ENCODE data around the gene RSL1D1.

RSL1D1 gene

DNA sequence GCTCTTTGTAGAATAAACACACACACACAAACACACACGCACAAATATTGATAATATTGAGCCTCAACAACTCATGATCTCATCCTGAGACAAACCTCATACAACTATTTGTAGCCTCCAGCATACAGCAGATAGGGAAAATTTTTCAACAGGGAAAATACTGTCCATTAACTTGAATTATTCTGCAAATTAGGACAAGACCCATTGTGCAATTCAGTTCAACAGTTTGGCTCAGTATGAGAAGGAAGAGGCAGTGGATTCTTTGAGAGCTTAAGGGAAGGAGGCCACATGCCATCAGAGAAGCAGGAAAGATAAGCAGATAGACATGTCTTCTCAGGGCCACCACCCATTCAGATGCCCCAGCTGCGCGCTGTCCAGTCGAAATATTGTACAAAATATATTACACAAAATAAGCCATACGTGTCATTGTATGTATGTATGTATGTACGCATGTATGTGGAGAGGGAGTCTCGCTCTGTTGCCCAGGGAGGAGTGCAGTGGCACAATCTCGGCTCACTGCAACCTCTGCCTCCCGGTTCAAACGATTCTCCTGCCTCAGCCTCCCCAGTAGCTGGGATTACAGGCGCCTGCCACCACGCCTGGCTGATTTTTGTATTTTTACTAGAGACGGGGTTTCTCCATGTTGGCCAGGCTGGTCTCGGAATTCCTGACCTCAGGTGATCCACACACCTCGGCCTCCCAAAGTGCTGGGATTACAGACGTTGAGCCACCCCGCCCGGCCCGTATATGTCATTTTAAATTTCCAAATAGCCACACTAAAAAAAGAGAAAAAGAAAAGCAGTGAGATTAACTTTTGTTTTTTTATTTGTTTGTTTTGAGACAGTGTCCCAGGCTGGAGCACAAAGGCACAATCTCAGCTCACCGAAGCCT lies 56.1 kb downstream of the RSL1D1 start:
- Histone ChIP-seq H3K36me3 (ENCODE audit: insufficient read depth, low read length) (peaks cover 38% of the 10 kb centered on the region), H3K27ac (ENCODE audit: low read length) (peak overlapping the region; percentile 82), H3K4me2 (ENCODE audit: insufficient read depth, low read length) (peak overlapping the region; percentile 81), H3K27me3 (ENCODE audit: insufficient read depth, low read length, poor library complexity) (no peaks in the 10 kb centered on the region), H2AFZ (ENCODE audit: low read depth, low read length) (no peak overlapping the region), H4K20me1 (ENCODE audit: insufficient read depth, low read length) (peaks cover 36% of the 10 kb centered on the region), H3K9me3 (ENCODE audit: insufficient read depth, low read length, severe bottlenecking) (no peaks in the 10 kb centered on the region), H3K9ac (ENCODE audit: low read depth, low read length) (peak overlapping the region; percentile 91), H3K79me2 (ENCODE audit: insufficient read depth, low read length) (peaks cover 84% of the 10 kb centered on the region), H3K4me1 (ENCODE audit: insufficient read depth, low read length) (peaks cover 58% of the 10 kb centered on the region), H3K4me3 (ENCODE audit: low read depth in 1 of 2, low read length in 2 of 2) (peak overlapping the region; percentile 61 to 69; a peak in 3 of 4 replicates)
- ATAC-seq (ENCODE audit: insufficient read depth, low read depth) = no peak
- DNase-seq = no peak
- TF ChIP-seq, protein P1, sequence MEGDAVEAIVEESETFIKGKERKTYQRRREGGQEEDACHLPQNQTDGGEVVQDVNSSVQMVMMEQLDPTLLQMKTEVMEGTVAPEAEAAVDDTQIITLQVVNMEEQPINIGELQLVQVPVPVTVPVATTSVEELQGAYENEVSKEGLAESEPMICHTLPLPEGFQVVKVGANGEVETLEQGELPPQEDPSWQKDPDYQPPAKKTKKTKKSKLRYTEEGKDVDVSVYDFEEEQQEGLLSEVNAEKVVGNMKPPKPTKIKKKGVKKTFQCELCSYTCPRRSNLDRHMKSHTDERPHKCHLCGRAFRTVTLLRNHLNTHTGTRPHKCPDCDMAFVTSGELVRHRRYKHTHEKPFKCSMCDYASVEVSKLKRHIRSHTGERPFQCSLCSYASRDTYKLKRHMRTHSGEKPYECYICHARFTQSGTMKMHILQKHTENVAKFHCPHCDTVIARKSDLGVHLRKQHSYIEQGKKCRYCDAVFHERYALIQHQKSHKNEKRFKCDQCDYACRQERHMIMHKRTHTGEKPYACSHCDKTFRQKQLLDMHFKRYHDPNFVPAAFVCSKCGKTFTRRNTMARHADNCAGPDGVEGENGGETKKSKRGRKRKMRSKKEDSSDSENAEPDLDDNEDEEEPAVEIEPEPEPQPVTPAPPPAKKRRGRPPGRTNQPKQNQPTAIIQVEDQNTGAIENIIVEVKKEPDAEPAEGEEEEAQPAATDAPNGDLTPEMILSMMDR (IDR thresholded peaks at IDR 0.05; ENCODE audit: borderline replicate concordance, extremely low read depth, low read length, poor library complexity, severe bottlenecking) = no peak
- TF ChIP-seq EZH2 (IDR thresholded peaks at IDR 0.05; ENCODE audit: borderline replicate concordance, low read depth, low read length, severe bottlenecking) = no peak

DNA sequence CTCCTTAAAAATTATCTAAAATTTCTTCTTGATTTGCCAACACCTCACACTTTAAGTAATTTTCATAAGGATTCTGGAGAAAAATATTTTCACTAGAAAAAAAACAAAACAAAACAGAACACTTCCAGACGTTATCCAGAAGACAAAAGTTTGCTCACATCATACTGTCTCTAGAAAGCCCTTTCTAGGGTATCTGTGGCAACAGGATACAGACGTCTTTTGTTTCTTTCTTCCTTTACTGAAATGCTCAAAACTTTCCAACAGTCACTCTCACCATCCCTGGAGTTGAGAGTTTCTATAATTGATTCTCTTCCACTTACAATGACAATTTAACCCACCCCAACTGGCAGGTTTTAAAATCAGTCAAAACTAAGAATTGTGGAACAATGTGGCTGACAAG lies 56.9 kb downstream of the RSL1D1 start:
- no peak overlapping the region for H3K27ac ChIP-seq (ENCODE audit: low read length)
- H3K36me3 ChIP-seq (ENCODE audit: insufficient read depth, low read length) = peaks cover 41% of the 10 kb centered on the region
- no peak overlapping the region for H2AFZ ChIP-seq (ENCODE audit: low read depth, low read length)
- H3K4me1 ChIP-seq (ENCODE audit: insufficient read depth, low read length) = peaks cover 50% of the 10 kb centered on the region
- H3K79me2 ChIP-seq (ENCODE audit: insufficient read depth, low read length) = peaks cover 92% of the 10 kb centered on the region
- no peak for DNase-seq
- TF ChIP-seq, protein P1 (IDR thresholded peaks at IDR 0.05; ENCODE audit: borderline replicate concordance, extremely low read depth, low read length, poor library complexity, severe bottlenecking) = no peak
- no peak for TF ChIP-seq EZH2 (IDR thresholded peaks at IDR 0.05; ENCODE audit: borderline replicate concordance, low read depth, low read length, severe bottlenecking)
- ATAC-seq (ENCODE audit: insufficient read depth, low read depth) = no peak
- no peak overlapping the region for H3K4me3 ChIP-seq (ENCODE audit: low read depth in 1 of 2, low read length in 2 of 2)
- no peaks in the 10 kb centered on the region for H3K9me3 ChIP-seq (ENCODE audit: insufficient read depth, low read length, severe bottlenecking)
- H3K4me2 ChIP-seq (ENCODE audit: insufficient read depth, low read length) = peak overlapping the region; percentile 81; the same call in 1 of the 2 replicates
- H3K9ac ChIP-seq (ENCODE audit: low read depth, low read length) = 0 out of 2 replicates have a peak overlapping the region, but pooled peaks have one; percentile 6
- peaks cover 44% of the 10 kb centered on the region for H4K20me1 ChIP-seq (ENCODE audit: insufficient read depth, low read length)
- H3K27me3 ChIP-seq (ENCODE audit: insufficient read depth, low read length, poor library complexity) = no peaks in the 10 kb centered on the region

DNA sequence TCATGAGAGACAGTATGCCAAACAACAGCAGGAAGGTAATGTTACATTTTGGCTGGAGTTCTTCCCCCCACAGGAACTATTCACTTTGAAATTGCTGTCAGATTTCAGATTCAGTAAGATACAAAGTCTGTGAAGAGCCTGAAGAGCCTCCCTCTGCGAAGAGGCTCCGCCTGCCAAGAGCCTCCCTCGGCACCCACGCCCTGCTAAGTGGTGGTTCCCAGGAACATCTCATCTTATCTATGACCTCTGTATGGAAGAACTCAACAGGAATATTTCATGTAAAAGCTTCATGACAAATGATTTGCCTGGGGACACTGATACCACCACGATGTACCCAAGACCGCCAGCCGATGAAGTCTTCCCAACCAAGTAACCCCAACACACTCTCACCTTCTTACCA lies 57.5 kb downstream of the RSL1D1 start:
- Histone ChIP-seq H4K20me1 (ENCODE audit: insufficient read depth, low read length) (peaks cover 50% of the 10 kb centered on the region), H3K27me3 (ENCODE audit: insufficient read depth, low read length, poor library complexity) (no peaks in the 10 kb centered on the region), H2AFZ (ENCODE audit: low read depth, low read length) (no peak overlapping the region), H3K9ac (ENCODE audit: low read depth, low read length) (no peak overlapping the region), H3K36me3 (ENCODE audit: insufficient read depth, low read length) (peaks cover 42% of the 10 kb centered on the region), H3K4me2 (ENCODE audit: insufficient read depth, low read length) (peak overlapping the region; percentile 81; the same call in 1 of the 2 replicates), H3K4me3 (ENCODE audit: low read depth in 1 of 2, low read length in 2 of 2) (no peak overlapping the region), H3K9me3 (ENCODE audit: insufficient read depth, low read length, severe bottlenecking) (no peaks in the 10 kb centered on the region), H3K27ac (ENCODE audit: low read length) (no peak overlapping the region), H3K4me1 (ENCODE audit: insufficient read depth, low read length) (peaks cover 44% of the 10 kb centered on the region), H3K79me2 (ENCODE audit: insufficient read depth, low read length) (peaks cover 95% of the 10 kb centered on the region)
- DNase-seq (no peak), ATAC-seq (ENCODE audit: insufficient read depth, low read depth) (no peak)
- TF ChIP-seq EZH2 (IDR thresholded peaks at IDR 0.05; ENCODE audit: borderline replicate concordance, low read depth, low read length, severe bottlenecking) = no peak
- TF ChIP-seq, protein P1 (IDR thresholded peaks at IDR 0.05; ENCODE audit: borderline replicate concordance, extremely low read depth, low read length, poor library complexity, severe bottlenecking) = no peak
